Fibroblast of peridontal ligament (primary cell): ENCODE data around the gene CALHM1.
"Not testable (repeated sequence)": the region's sequence is repeated elsewhere in the genome, so short reads cannot be mapped to it uniquely, and the experiment has no call there.

Source experiments
- DNase-seq: peaks from one replicate; pipeline ENCODE4 v3.0.0-alpha.2; 2010; ENCODE audit errors: extremely low read depth

CALHM1 gene, protein sequence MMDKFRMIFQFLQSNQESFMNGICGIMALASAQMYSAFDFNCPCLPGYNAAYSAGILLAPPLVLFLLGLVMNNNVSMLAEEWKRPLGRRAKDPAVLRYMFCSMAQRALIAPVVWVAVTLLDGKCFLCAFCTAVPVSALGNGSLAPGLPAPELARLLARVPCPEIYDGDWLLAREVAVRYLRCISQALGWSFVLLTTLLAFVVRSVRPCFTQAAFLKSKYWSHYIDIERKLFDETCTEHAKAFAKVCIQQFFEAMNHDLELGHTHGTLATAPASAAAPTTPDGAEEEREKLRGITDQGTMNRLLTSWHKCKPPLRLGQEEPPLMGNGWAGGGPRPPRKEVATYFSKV

DNA sequence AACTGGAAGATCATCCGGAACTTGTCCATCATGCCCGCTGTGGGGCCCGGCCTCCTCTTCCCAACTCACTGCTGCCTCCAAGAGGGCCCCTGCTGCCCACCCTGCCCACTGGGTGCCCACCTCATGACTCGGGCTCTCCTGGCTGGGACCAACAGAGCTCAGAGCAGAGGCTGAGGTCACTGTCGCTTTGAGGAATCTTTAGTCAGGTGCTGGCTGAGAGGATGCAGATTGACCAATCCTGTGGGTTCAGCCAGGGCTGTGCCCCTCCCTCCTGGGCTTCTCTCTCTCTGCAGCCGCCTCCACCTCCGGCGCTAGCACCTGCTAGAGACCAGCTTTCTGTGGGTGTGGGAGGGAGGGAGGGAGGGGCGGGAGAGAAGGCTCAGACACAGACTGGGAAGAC is at the start of gene CALHM1:
CALHM1 (minus strand) TSS at position 181 of the 400 bp plus-strand sequence; CDS start at position 32, 149 bp downstream.
- DNase-seq, result no peak

- no peak for DNase-seq
These were observed 48.8 kb upstream of the CALHM1 start for GRCh38 chr10:103507235-103508191.

GRCh38 chr10:103506061-103506460 is 47.4 kb upstream of the CALHM1 start:
- DNase-seq, result no peak

DNA sequence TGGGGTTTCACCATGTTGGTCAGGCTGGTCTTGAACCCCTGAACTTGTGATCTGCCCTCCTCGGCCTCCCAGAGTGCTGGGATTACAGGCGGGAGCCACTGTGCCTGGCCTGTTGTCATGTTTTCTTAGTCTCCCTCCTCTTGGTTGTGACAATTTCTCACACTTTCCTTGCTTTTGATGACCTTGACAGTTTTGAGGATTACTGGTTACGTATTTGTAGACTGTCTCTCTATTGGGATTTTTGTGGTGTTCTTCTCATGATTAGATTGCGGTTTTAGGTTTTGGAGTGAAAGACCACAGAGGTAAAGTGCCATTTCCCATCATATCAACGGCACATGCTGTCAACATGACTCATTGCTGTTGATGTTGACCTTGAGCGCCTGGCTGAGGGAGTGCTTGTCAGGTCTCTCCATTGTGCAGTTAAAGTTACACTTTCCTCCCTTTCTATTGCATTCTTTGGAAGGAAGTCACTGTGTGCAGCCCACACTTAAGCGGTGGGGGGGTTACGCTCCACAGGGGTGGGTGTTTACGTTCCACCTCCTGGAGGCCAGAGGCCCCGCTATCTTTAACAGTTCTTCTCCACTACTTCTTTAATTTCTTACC is 45.6 kb upstream of the CALHM1 start:
- DNase-seq, result peak; percentile 66

- DNase-seq, result not testable (repeated sequence)
These were observed 45.1 kb upstream of the CALHM1 start for GRCh38 chr10:103503777-103504176.

GRCh38 chr10:103502849-103503660 is 44.4 kb upstream of the CALHM1 start:
- no peak for DNase-seq

DNA sequence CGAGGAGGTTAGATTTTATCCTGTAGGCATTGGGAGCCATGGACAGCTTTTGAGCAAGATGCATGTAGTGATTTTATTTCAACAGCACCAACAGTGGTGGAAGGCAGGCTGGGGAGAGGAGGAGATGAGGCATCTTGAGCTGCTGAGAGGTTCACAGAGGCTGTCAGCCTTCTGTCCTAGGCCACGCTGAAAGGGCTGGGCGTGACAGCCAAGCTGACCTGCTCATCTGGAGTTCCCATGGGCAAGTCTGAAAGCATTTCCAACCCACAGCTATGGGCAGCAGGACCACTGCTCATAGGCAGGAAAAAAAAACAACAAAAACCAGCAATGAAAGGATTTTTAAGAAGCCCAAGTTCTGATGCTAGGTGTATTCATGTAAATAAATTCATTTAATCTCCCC is 42.5 kb upstream of the CALHM1 start:
- no peak for DNase-seq

DNA sequence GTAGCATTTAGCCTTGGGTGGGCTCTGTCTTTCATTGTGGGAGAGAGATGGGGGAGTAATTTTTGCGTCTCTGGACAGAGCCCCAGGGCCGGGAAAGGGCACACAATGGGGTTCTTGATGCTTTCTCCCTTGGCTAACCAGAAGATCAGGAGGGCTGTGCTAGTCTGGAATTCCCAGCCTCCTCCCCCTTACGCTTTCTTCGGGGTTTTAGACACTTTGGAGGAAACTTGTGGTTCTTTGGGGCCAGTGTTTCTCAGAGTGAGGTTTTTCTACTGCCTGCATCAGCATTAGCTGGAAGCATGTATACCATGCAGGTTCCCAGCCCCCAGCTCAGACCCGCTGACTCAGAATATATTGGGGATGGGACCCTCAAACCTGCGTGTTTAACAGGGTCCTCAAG is 41.8 kb upstream of the CALHM1 start:
- DNase-seq, result no peak

DNA sequence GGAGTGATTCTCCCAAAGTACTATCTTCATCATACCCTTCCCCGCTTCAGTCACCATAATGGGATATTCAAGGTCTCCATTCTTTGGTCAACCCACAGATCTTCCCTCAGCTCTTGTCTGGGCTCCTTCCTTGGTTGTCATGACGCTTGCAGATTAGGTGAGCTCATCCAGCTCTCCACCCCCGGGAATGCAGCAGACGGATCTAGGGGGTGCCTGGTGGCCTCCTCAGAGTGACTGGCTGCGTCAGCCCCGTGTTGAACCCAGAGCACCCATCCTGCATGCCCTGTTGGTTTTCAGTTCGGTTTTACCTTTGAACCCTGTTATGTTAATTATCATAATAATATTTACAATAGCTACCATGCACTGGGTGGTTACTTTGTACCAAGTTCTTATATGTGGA is 41.2 kb upstream of the CALHM1 start:
- DNase-seq, result no peak

DNA sequence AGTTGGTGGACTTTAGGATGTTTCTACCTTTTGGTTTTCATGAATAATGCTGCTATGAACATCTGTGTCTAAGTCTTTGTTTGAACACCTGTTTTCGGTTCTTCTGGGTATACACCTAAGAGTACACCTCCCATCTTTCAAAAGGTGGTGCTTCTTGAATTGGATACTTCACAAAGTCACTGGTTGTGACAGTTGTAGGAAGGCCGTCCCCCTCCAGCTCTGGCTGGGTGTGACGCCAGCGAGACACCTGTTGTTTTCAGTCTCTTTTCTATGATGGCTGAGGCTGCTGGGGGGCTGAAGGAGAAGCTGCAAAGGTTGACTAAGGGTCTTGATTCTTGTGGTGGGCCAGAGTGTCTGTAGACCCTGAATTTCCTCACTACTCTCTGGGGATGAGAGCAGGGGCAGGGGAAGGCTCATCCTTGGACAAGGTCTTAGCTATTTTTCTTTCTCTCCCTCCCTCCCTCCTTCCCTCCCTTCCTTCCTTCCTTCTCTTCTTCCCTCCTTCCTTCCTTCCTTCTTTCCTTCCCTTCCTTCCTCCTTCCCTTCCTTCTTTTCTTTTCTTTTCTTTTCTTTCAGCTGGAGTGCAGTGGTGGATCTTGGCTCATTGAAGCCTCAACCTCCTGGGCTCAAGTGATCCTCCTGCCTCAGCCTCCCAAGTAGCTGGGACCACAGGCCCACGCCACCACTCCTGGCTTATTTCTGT is 40.4 kb upstream of the CALHM1 start:
- DNase-seq, result no peak

DNA sequence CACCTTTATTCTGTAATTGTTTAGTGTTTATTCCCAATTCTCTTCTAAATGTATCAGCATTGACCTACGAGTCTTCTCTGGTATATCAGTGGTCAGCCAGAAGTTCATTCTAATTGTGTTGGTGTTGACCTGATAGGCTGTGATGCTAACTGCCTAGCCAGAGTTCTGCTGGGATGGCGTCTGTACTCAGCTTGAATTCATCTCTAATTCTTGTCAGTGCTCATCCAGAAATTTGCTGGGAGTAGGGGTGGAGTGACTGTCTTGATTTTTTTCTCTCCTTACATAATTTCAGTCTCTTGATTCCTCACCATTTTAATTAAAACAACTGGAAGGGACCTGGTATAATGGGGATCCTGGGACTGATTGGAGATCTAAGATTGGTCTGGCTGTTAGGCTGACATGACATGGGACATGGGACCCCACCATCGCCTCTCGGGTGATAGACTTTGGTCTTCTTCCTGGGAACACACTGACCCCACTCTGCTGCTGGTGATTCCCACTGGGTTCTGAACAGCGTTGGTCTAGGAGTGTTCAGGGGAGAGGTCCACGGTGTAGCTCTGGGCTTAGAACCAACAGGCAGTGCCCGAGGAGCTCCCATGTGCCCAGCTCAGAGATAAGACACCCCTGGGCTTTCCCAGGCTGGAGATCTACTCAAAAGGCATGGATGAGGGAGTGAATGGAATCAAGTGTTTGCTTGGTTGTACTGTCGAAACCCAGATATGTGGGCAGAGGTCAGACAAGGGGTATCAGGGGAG is 38.6 kb upstream of the CALHM1 start:
- no peak for DNase-seq

- no peak for DNase-seq
These were observed 36.6 kb upstream of the CALHM1 start for GRCh38 chr10:103495321-103495720.

DNA sequence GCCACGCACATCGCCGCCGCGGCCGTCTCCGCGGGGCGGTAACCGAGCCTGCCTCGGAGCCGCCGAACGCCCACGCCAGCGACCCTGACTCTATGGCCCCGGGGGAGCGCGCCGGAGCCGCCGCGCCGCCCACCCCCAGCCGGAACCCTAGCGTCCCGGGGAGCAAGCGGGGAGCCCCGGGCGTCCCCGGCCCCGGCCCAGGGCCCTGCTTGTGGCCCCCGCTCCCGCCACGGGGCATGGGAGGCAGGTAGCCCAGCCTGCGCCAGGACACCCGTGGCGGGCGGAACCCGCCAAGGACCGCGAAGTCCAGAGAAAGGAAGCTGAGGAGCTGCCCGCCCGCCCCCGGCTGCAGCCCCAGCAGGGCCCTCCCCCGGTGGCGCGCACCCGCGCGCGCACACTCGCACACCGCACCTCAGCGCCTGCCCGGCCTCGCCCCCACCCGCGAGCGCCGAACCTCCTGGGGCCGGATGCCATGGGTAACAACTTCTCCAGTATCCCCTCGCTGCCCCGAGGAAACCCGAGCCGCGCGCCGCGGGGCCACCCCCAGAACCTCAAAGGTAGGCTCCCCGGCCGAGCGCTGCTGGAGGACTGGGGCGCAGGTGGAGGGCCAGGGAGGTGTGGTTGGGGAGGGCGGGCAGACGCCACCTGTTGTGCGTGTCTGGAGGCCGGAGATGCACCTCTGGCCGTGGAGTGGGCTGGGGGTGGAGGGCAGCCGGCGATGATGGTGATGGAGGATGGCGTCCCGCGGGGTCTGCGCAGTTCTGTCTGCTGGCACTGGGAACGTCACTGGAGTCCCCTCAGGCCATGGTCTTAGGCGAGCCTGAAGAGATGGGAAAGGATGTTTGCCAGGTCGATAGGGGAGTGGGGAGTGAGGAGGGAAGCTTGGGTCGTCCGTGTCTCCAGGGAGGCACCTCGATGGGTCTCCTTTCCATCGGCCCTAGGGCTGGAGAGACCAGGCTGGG is 35.5 kb upstream of the CALHM1 start:
- no peak for DNase-seq

DNA sequence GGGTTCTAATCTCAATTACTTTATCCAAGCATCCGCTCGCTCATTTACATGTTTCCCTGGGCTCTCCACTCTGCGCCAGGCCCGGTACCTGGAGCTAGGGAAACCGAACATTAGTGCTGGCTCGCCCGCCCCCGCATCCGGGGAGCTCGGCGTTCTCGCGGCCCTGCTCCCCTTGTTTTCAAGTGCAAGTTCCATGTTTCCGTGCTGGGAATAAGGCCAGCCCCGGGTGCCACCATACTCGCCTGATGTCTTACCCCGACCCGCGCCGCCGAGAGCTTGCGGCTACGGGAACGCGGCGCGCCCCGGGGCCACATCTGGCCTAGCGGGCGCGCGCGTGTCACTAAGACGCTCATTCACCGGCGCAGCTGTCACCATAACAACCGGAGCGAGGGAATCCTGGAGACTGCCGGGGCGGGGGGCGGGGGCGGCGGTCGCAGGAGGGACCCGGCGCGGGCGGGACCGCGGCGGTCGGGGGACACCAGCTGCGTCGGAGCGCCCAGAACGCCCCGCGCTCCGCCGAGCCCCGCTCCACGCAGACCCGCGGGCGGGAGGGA is 34.7 kb upstream of the CALHM1 start, which contains the start of gene NEURL1:
NEURL1 (plus strand) TSS at position 344 of the 554 bp plus-strand sequence. CDS start 683 bp downstream, outside the sequence.
- no peak for DNase-seq

GRCh38 chr10:103492655-103493261 is 34.1 kb upstream of the CALHM1 start:
- DNase-seq, result no peak

DNA sequence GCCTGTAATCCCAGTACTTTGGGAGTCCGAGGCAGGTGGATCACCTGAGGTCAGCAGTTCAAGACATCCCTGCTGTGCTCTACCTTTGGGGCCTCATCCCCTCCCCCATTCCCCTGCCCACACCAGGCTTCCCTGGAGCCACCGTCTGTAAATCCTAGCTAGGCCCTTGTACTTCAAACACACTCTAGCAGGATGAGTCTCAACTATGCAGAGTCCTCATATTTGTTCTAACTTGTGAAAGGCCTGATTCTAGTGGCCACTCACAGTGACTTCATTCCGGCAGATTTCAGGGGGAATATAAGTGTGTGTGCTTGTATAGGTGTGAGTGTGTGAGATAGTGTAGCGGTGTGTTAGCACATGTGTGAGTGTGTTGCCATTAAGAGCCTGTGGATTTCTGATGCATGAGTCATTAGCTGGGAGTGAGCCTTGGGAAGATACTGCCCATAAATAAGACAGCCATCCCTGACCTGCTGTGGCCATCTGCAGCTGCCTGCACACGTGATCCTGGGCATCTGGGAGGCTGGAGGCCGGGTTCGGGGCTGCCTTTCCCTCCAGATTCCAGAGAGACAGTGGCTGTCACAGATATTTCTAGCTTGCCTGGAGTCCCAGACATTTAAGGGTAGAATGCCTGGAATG is 33.1 kb upstream of the CALHM1 start:
- DNase-seq, result peak; percentile 84

DNA sequence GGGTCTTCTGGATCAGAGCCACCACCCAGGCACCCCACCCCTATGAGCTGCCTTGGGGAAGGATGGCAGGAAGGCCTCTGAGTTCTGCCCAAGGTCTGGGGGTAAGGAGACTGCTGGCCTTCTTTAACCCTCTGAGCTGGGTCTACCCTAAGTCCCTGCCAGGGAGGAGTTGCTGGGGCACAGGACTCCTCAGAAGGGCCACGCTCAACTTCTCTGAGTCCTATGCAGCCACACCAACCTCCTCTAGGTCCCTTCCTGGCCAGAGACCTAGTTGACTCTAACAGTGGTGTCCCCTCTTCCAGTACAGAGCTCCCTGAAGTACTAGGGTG is 32.2 kb upstream of the CALHM1 start:
- no peak for DNase-seq

- no peak for DNase-seq
These were observed 28.7 kb upstream of the CALHM1 start for GRCh38 chr10:103487410-103487708.
